BJ (cell line): Measurements from ENCODE around the gene BECN2. TPM values are rescaled to one million over a fixed set of nuclear protein-coding genes. Genes with fewer than 3 reads are reported as not detected.

ENCODE experiments used
- CTCF ChIA-PET: fragments of 350-600 bp; formaldehyde crosslinking; extraction: SDS; loops from one replicate; lab custom pipeline; 2021; ENCODE audit warnings: antibody characterized with exemption, inconsistent platforms; lab: Yijun Ruan, JAX
- POLR2A ChIA-PET: fragments of 300-600 bp; sonication (Branson Sonifier 250); formaldehyde crosslinking; extraction: SDS; loops from one replicate; lab custom pipeline; 2021; ENCODE audit warnings: antibody characterized with exemption; lab: Charles Lee
- DNase-seq: peaks from one replicate; pipeline ENCODE4 v3.0.0-alpha.2; 2011; ENCODE audit warnings: low read depth
- H3K27me3 ChIP-seq: 2 replicates; pipeline ENCODE4 v1.6.0; 2011; ENCODE audit warnings: low read length; ENCODE audit not compliant: control insufficient read depth, insufficient read depth
- H3K36me3 ChIP-seq: 2 replicates; pipeline ENCODE4 v1.5.1; 2011; ENCODE audit warnings: low read length; ENCODE audit not compliant: control insufficient read depth, insufficient read depth
- H3K4me3 ChIP-seq: 2 replicates; pipeline ENCODE4 v1.5.1; 2011; ENCODE audit warnings: low read depth, mild to moderate bottlenecking, control low read depth, low read length
- polyA minus RNA-seq: library from RNA; depleted of rRNA, polyadenylated mRNA; stranded (reverse); fragments of >200 nt; gene quantifications from 2 replicates; pipeline ENCODE4 v1.2.3, GENCODE V29; 2011; rRNA and poly(A)+ RNA removed
- polyA plus RNA-seq: library from polyadenylated mRNA; depleted of rRNA; stranded (reverse); fragments of >200 nt; gene quantifications from 2 replicates; pipeline ENCODE4 v1.2.3, GENCODE V29; 2011; rRNA removed
- TF ChIP-seq, protein P1 (sequence below): IDR thresholded peaks from 2 replicates; pipeline ENCODE4 v1.5.1; 2011; ENCODE audit warnings: low read depth, mild to moderate bottlenecking, control low read depth, inconsistent platforms, low read length, moderate library complexity; ENCODE audit not compliant: insufficient read depth

The BECN2 gene
- not detected in 2 replicates for polyA plus RNA-seq
- not detected in 2 replicates for polyA minus RNA-seq

- Histone ChIP-seq H3K36me3 (no peaks in the 10 kb centered on the region), H3K4me3 (no peak within 1 kb of the TSS), H3K27me3 (no peaks in the 10 kb centered on the region)
- POLR2A ChIA-PET = no interaction called here
- CTCF ChIA-PET = interaction anchor here (0.7 to 1.2 kb wide), 2 partner anchors 56 to 62 kb away, joined by 3 to 4 read pairs; no protein-coding TSS in a partner anchor
- DNase-seq = no peak
- TF ChIP-seq, protein P1, sequence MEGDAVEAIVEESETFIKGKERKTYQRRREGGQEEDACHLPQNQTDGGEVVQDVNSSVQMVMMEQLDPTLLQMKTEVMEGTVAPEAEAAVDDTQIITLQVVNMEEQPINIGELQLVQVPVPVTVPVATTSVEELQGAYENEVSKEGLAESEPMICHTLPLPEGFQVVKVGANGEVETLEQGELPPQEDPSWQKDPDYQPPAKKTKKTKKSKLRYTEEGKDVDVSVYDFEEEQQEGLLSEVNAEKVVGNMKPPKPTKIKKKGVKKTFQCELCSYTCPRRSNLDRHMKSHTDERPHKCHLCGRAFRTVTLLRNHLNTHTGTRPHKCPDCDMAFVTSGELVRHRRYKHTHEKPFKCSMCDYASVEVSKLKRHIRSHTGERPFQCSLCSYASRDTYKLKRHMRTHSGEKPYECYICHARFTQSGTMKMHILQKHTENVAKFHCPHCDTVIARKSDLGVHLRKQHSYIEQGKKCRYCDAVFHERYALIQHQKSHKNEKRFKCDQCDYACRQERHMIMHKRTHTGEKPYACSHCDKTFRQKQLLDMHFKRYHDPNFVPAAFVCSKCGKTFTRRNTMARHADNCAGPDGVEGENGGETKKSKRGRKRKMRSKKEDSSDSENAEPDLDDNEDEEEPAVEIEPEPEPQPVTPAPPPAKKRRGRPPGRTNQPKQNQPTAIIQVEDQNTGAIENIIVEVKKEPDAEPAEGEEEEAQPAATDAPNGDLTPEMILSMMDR = no peak
These were observed at the start of gene BECN2 for GRCh38 chr1:241957692-241958494. Gene BECN2, plus strand, starts transcription at chr1:241957767. Its CDS starts 0 bp downstream, at chr1:241957767.

GRCh38 chr1:241916196-241916595 is 41.4 kb upstream of the BECN2 start:
- ChIA-PET POLR2A (no interaction called here), CTCF (no interaction called here)
- Histone ChIP-seq H3K36me3 (no peaks in the 10 kb centered on the region), H3K4me3 (no peak overlapping the region), H3K27me3 (no peaks in the 10 kb centered on the region)
- DNase-seq = no peak
- TF ChIP-seq, protein P1 = no peak

GRCh38 chr1:241917487-241917886 is 40.1 kb upstream of the BECN2 start:
- no peak overlapping the region for H3K4me3 ChIP-seq
- TF ChIP-seq, protein P1 = no peak
- POLR2A ChIA-PET = no interaction called here
- H3K27me3 ChIP-seq = no peaks in the 10 kb centered on the region
- no peak for DNase-seq
- no peaks in the 10 kb centered on the region for H3K36me3 ChIP-seq
- CTCF ChIA-PET = interaction anchor here (1.6 to 2.5 kb wide), 3 partner anchors 22 to 81 kb away, joined by 5 to 10 read pairs (median 9); partner anchors contain the start of gene MAP1LC3C

- ChIA-PET POLR2A (interaction anchor here (0.6 kb wide), 1 partner anchor 67 kb away, joined by 3 read pairs; no protein-coding TSS in a partner anchor), CTCF (interaction anchor here (0.6 to 2.5 kb wide), 6 partner anchors 12 to 100 kb away, joined by 3 to 10 read pairs (median 6); partner anchors contain the start of gene MAP1LC3C)
- TF ChIP-seq, protein P1 = no peak
These were observed 38.7 kb upstream of the BECN2 start for GRCh38 chr1:241918879-241919278.

DNA sequence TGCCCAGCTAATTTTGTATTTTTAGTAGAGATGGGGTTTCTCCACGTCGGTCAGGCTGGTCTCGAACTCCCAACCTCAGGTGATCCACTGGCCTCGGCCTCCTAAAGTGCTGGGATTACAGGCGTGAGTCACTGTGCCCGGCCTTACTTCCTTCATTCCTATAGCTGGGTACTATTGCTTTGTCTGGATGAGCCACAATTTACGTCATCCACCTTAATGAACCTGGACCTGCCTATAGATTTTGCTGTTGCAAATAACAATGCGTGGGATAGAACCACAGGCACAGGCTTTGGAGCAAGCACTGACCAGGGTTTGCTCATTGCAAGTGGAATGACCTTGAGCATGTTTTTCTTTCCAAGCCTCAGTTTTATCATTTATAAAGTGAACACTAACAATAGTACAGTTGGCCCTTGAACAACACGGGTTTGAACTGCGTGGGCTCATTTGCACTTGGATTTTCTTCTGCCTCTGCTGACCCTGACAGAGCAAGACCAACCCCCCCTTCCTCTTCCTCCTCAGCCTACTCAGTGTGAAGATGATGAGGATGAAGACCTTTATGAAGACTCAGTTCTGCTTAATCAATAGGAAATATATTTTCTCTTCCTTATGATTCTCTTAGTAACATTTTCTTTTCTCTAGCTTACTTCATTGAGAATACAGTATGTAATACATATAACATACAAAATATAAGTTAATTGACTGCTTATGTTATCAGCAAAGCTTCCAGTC is 33.3 kb upstream of the BECN2 start:
- TF ChIP-seq, protein P1 = no peak
- Histone ChIP-seq H3K36me3 (no peaks in the 10 kb centered on the region), H3K27me3 (no peaks in the 10 kb centered on the region), H3K4me3 (no peak overlapping the region)
- no peak for DNase-seq
- ChIA-PET CTCF (no interaction called here), POLR2A (no interaction called here)

More at GRCh38 chr1:241918879-241919278, 38.7 kb upstream of the BECN2 start:
- Histone ChIP-seq H3K4me3 (no peak overlapping the region), H3K36me3 (no peaks in the 10 kb centered on the region), H3K27me3 (no peaks in the 10 kb centered on the region)
- DNase-seq = no peak
